GM18867 (cell line): ENCODE results near the gene ZNRF1.
"Not testable (repeated sequence)": the region's sequence is repeated elsewhere in the genome, so short reads cannot be mapped to it uniquely, and the experiment has no call there.

Source experiments
- ATAC-seq: cut with Tn5 transposase; IDR thresholded peaks from one replicate; pipeline ENCODE4 v1.9.1; 2021; ENCODE audit warnings: mild to moderate bottlenecking, moderate library complexity; ENCODE audit not compliant: unreplicated experiment

ZNRF1 gene

GRCh38 chr16:75000481-75001081, 1.8 kb downstream of the ZNRF1 start:
- ATAC-seq = no peak

DNA sequence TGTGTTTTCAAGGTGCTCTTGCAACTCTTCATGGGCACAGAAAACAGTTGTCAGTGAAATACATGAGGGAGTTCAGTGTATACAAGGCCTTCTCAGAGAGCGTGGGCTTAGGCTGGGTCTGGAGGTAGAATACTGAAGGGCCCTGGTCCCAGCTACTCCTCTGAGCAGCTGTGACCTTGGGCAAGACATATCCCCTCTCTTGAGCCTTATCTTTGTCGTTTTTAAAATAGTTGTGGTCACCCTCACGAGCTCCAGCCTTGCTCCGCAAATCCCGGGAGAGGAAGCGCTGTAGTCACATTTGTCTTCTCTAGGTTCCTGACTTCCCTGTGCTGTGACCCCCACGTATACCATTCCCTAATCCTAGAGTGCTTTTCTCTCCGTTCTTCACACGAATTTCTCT, 3.6 kb downstream of the ZNRF1 start:
- no peak for ATAC-seq

- no peak for ATAC-seq
Measured at GRCh38 chr16:75003931-75004330, 5.1 kb downstream of the ZNRF1 start.

DNA sequence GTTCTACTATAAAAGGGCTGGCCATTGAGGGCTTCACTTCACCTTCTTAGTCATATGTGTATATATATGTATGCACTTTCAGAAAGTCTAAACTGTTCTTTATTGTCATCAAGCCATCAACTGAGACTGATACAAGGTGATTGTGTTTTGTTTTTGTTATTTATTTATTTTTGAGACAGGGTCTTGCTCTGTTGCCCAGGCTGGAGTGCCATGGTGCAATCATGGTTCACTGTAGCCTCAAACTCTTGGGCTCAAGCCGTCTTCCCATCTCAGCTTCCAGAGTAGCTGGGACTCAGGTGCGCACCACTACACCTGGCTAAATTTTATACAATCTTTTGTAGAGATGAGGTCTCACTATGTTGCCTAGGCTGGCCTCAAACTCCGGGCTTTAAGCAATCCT, 5.6 kb downstream of the ZNRF1 start:
- ATAC-seq = no peak

DNA sequence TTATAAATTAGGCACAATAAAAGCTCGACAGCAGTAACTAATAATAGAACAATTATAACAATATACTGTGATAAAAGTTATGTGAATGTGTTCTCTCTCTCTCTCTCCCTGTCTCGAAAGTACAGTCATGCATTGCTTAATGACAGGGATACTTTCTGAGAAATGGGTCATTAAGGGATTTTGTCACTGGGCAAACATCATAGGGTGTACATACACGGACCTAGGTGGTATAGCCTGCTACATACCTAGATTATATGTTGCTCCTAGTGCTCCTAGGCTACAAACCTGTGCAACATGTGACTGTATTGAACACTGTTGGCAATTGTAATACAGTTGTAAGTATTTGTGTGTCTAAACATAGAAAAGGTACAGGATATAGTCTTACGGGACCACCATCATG, 6.9 kb downstream of the ZNRF1 start:
- ATAC-seq = no peak

GRCh38 chr16:75007443-75007842, 8.6 kb downstream of the ZNRF1 start:
- no peak for ATAC-seq

DNA sequence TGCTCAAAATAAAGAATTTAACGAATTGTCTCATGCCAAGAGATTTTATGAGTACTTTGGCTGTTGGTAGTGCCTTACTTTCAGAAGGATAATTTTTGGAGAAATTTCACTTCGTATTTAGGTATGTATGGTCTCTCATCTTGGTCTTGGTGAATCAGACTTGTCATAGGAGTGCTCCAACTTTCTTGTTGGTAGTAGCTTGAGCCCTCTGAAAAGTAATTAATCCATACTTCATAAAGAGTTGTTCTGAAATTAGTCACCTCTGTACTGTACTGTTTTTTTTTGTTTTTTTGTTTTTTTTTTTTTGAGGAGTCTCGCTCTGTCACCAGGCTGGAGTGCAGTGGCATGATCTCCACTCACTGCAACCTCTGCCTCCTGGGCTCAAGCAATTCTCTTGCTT, 11.6 kb downstream of the ZNRF1 start:
- no peak for ATAC-seq

DNA sequence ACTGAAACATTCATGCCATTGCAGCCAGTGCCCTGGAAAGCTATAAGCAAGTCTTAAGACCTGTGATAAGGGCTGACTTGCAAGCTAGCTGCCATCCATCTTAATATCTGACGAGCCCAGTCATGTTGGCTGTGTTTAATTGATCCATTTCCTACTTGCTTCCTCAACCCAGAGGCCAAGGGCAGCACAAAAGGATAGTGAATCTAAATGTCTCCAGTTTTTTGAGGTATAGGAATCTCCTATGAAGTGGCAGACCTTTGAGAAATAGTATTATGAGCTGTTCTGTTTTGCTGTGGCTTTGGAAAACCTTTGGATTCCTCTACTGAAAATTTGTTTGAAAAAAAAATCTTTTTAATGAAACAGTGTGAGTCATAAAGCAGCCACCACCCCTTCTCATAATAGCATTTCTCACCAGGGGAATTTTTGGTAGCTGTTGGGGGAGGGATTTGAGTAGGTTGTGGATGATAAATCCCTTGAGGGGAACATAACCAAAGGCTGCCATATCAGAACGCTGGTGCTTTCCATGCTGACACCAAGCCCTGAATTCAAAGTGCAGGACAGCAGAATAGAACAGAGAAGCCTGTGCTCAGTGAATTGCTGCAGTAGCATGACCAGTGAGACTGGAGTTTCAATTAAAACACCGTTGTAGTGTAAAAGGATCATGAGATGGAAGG, 12.9 kb downstream of the ZNRF1 start:
- ATAC-seq = peak; percentile 55

DNA sequence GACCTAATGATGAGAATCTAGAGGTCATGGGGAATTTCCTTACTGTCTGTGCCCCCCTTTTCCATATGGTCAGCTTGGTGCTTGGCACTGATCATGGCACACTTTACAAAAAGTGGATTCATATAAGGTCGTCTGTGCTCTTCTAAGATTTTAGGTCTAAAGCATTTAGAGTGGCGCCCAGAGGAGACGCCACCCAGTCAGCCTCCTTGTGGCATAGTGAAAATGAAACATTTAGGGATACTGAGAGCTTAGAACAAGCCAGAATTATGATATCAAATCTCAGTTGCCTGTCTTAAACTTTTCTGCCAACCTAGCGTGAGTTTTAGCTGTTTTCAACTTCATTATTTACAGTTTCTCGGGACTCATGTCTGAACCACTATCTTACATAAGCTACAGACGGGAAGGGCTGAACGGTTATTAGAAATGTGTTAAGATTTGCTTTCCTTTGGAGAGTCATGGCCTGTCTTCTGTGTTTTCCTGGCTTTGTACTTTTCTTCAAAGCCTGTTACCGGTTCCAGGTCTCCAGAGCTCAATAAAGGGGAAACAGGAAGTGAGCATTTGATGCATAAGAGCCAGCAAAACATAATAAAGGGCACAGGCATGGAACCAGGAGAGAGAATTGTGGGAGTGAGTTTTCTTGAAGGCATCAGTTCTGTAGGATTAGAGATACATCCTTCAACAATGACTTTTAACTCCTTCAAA, 13.7 kb downstream of the ZNRF1 start:
- ATAC-seq = peak; percentile 38

DNA sequence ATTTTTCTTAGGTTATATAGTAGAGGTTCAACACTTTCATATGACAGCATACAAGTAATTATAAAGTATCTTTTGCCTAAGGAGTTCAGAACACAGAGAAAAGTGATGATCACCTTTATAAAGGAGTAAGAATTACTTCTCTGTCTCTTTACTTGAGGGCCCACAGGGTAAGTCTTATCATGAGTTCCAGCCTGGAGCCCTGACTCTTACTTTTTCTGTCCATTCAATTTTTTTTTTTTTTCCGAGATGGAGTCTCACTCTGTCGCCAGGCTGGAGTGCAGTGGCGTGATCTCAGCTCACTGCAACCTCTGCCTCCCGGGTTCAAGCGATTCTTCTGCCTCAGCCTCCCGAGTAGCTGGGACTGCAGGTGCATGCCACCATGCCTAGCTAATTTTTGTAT, 14.3 kb downstream of the ZNRF1 start:
- not testable (repeated sequence) for ATAC-seq

DNA sequence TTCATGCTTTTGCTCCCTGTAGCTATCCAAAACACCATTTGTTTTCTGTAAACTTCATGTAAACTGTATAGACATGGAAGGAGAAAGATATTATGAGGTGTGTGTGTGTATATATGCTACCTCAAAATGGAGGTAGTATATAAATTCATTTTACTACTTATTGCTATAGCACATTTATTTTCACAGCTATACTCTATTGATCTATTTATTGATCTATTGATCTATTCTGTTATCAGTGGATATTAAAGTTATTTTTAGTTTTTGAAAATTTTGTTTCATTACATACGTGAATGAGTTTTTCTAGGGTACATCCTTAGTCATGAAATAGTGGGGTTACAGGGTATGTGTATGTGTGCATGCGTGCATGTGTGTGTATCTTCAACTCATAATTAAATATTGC, 15.5 kb downstream of the ZNRF1 start:
- ATAC-seq = no peak

- ATAC-seq = not testable (repeated sequence)
Measured at GRCh38 chr16:75016451-75017081, 17.7 kb downstream of the ZNRF1 start.

- ATAC-seq = no peak
Measured at GRCh38 chr16:75017670-75018525, 19.1 kb downstream of the ZNRF1 start.

GRCh38 chr16:75019007-75019406, 20.2 kb downstream of the ZNRF1 start:
- ATAC-seq = no peak

DNA sequence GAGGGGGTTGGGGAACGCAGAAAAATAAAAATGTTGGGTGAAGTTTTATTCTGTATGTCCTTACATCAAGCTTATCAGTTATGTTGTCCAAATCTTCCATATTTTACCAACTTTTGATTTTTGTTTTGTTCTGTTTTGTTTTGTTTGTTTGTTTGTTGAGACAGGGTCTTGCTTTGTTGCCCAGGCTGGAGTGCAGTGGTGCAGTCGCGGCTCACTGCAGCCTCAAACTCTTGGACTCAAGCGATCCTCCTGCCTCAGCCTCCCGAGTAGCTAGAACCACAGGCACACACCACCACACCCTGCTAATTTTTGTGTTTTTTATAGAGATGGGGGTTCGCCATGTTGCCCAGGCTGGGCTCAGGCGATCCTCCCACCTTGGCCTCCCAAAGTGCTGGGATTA, 20.8 kb downstream of the ZNRF1 start:
- no peak for ATAC-seq

- no peak for ATAC-seq
Measured at GRCh38 chr16:75021410-75021809, 22.6 kb downstream of the ZNRF1 start.

DNA sequence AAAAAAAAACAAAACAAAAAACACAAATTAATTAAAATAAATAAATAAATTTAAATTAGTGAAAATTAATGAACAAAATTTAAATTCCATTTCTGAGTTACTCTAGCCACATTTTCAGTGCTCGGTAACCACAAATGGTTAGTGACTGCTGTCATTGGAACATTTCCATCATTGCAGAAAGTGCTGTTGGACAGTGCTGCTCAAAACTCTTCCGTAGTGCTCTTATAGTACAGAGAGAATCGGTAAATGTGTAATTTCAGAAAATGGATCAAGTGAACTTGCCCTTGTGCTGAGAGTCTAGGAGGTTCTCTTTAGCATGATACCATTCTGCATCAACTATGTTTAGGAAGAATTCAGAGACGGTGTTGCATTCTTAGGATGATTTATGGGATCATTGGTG, 23.7 kb downstream of the ZNRF1 start:
- no peak for ATAC-seq

DNA sequence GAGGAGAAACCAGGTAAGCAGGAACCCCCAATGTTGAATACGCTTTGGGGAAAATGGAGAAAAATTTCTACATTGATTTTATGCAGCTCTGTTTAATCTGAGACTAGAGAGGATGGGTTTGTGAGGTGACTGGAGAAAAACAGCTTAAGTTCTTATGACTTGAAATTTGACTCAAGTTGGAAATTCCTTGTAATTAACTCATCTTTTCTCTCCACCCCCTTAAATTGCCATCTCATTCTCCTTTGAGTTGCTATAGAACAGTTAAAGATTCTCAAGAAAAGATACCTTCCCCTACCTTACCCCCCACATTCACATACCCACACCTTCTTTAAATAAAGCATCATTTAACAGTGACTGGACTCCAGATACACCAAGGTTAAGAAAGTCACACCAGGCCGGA, 24.2 kb downstream of the ZNRF1 start:
- no peak for ATAC-seq

DNA sequence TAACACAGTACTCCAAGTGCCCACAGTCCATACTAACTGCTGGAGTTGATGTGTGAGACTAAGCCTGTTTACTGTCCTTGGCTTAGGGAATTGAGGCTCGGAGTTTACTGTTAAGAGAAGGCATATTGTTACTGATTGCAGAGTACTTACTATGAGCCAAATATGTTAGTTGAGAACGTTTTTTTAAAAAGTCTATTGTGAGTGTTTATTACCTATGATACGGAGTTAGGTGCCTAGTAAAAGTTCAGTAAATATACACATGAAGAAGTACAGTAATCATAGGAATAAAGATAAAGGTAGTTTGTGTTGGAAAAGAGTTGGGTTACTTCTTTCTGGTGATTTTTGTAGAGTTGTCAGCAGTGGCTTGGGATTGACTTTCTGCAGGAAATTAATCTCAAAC, 25.4 kb downstream of the ZNRF1 start:
- ATAC-seq = no peak

DNA sequence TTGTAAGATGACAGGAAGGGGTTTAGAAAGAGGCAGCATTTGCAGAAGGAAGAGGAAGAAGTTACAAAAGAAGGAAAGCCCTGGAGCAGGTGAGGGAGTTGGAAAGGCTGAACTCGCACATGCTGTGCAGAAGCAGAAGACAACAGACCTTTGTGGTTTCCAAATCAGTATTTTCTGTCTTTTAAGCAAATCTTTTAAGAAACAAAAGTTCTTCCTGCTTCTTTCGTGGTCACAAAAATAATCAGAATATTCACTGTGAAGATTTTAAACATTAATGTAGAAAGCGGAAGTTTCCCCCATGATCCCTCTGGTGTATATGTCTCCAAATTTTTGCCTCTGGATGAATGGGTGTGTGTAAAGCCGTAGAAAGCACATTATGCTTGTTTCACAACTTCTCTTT, 25.8 kb downstream of the ZNRF1 start:
- ATAC-seq = no peak

- no peak for ATAC-seq
Measured at GRCh38 chr16:75025761-75026160, 26.9 kb downstream of the ZNRF1 start.
